HepG2 (cell line): ENCODE measurements around the gene HIPK2. TPM values are rescaled to one million over a fixed set of nuclear protein-coding genes. Genes with fewer than 3 reads are reported as not detected.

Experiments
- AGO1 ChIP-seq: fragments of 200-400 bp; formaldehyde crosslinking; IDR thresholded peaks from 2 replicates; pipeline ENCODE4 v1.6.1; 2017; ENCODE audit warnings: mild to moderate bottlenecking, low read depth, low read length, moderate library complexity; ENCODE audit not compliant: poor library complexity, severe bottlenecking
- RAD21 ChIP-seq: fragments of 450-650 bp; formaldehyde crosslinking; IDR thresholded peaks from 2 replicates; pipeline ENCODE4 v1.5.0; 2020; ENCODE audit warnings: mild to moderate bottlenecking
- ZBTB20 ChIP-seq: sonication (generic); formaldehyde crosslinking; IDR thresholded peaks from 2 replicates; pipeline ENCODE4 v1.8.1; 2023; ENCODE audit warnings: missing genetic modification reagents, low read depth, mild to moderate bottlenecking, borderline replicate concordance
- ZC3H13 ChIP-seq: sonication (generic); formaldehyde crosslinking; IDR thresholded peaks from 2 replicates; pipeline ENCODE4 v1.8.1; 2023; ENCODE audit warnings: mild to moderate bottlenecking, missing genetic modification reagents, moderate library complexity
- ZNF354B ChIP-seq: sonication (generic); formaldehyde crosslinking; IDR thresholded peaks from 2 replicates; pipeline ENCODE4 v1.8.0; 2022; ENCODE audit warnings: mild to moderate bottlenecking, missing genetic modification reagents
- ZNF660 ChIP-seq: sonication (generic); formaldehyde crosslinking; IDR thresholded peaks from 2 replicates; pipeline ENCODE4 v1.5.1; 2020; ENCODE audit warnings: mild to moderate bottlenecking, low read depth, missing genetic modification reagents, borderline replicate concordance
- ZNF746 ChIP-seq: sonication (generic); formaldehyde crosslinking; IDR thresholded peaks from 2 replicates; pipeline ENCODE4 v1.8.0; 2022; ENCODE audit warnings: mild to moderate bottlenecking, missing genetic modification reagents
- polyA plus RNA-seq, 8 experiments: library from polyadenylated mRNA; depleted of rRNA in 3 of 8; stranded (reverse) in 7 of 8; unstranded in 1 of 8; fragments of >200 nt; fragmentation: Illumina TruSeq in 4 of 8; extraction: Trizol in 4 of 8; gene quantifications; 2 replicates each; pipeline versions ENCODE4 v1.2.1 to v1.2.3, GENCODE V29; 2011 to 2016; ENCODE audit warnings: low read depth in 4 of 8, missing spikeins in 1 of 8, mixed read lengths in 1 of 8; ENCODE audit not compliant: insufficient read depth in 1 of 8
- total RNA-seq, 5 experiments: library from RNA; depleted of rRNA; stranded (reverse); fragments of >200 nt; fragmentation: Illumina TruSeq; extraction: Trizol; gene quantifications; 2 replicates each; pipeline ENCODE4 v1.2.3, GENCODE V29; 2016; ENCODE audit warnings: low read depth in 1 of 5
- TF ChIP-seq, protein P1 (sequence below): sonication (generic); formaldehyde crosslinking; IDR thresholded peaks from 2 replicates; pipeline ENCODE4 v1.4.0; 2020; ENCODE audit warnings: missing genetic modification reagents
- TF ChIP-seq, protein P2 (sequence below): sonication (generic); formaldehyde crosslinking; IDR thresholded peaks from 2 replicates; pipeline ENCODE4 v1.8.1; 2023; ENCODE audit warnings: mild to moderate bottlenecking, missing genetic modification reagents

HIPK2 gene
- total and polyA plus RNA-seq, 2 of the 13 experiments (the other 11 are each of a cell fraction or from before 2014, with no cell fraction given), result 14.4 to 20.2 TPM

DNA sequence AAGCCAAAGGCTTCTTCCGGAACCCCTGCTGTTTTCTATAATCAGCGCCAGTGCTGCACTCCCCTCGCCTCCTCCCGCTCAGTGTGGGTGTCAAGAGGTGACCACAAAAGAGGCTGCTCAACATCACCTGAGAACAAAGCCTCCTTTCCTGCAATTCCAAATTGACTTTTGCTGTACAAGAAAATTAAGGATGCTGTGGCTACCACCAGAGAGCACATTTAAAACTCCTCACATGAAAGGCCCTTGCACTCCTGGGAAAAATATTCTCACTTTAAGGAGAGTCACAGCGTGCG is 96.4 kb downstream of the HIPK2 start (continued):
- TF ChIP-seq, protein P1, sequence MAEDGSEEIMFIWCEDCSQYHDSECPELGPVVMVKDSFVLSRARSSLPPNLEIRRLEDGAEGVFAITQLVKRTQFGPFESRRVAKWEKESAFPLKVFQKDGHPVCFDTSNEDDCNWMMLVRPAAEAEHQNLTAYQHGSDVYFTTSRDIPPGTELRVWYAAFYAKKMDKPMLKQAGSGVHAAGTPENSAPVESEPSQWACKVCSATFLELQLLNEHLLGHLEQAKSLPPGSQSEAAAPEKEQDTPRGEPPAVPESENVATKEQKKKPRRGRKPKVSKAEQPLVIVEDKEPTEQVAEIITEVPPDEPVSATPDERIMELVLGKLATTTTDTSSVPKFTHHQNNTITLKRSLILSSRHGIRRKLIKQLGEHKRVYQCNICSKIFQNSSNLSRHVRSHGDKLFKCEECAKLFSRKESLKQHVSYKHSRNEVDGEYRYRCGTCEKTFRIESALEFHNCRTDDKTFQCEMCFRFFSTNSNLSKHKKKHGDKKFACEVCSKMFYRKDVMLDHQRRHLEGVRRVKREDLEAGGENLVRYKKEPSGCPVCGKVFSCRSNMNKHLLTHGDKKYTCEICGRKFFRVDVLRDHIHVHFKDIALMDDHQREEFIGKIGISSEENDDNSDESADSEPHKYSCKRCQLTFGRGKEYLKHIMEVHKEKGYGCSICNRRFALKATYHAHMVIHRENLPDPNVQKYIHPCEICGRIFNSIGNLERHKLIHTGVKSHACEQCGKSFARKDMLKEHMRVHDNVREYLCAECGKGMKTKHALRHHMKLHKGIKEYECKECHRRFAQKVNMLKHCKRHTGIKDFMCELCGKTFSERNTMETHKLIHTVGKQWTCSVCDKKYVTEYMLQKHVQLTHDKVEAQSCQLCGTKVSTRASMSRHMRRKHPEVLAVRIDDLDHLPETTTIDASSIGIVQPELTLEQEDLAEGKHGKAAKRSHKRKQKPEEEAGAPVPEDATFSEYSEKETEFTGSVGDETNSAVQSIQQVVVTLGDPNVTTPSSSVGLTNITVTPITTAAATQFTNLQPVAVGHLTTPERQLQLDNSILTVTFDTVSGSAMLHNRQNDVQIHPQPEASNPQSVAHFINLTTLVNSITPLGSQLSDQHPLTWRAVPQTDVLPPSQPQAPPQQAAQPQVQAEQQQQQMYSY (CRISPR knock-in tag), result no peak
- no peak for TF ChIP-seq ZC3H13 (CRISPR knock-in tag)
- TF ChIP-seq, protein P2, sequence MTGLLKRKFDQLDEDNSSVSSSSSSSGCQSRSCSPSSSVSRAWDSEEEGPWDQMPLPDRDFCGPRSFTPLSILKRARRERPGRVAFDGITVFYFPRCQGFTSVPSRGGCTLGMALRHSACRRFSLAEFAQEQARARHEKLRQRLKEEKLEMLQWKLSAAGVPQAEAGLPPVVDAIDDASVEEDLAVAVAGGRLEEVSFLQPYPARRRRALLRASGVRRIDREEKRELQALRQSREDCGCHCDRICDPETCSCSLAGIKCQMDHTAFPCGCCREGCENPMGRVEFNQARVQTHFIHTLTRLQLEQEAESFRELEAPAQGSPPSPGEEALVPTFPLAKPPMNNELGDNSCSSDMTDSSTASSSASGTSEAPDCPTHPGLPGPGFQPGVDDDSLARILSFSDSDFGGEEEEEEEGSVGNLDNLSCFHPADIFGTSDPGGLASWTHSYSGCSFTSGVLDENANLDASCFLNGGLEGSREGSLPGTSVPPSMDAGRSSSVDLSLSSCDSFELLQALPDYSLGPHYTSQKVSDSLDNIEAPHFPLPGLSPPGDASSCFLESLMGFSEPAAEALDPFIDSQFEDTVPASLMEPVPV, result no peak
- no peak for TF ChIP-seq ZNF746
- TF ChIP-seq ZBTB20 (CRISPR knock-in tag), result no peak
- TF ChIP-seq ZNF660 (CRISPR knock-in tag), result no peak
- TF ChIP-seq AGO1, result no peak
- no peak for TF ChIP-seq RAD21
- no peak for TF ChIP-seq ZNF354B (CRISPR knock-in tag)
- TF ChIP-seq, all 625 proteins: peak for 0
